H9 (cell line): ENCODE data around the gene SLC38A1. TPM values are rescaled to one million over a fixed set of nuclear protein-coding genes. Genes with fewer than 3 reads are reported as not detected.

Source experiments
- DNase-seq: peaks from one replicate; pipeline ENCODE4 v3.0.0-alpha.2; 2017
- H2AFZ ChIP-seq: one replicate; pipeline ENCODE4 v1.6.1; 2013; ENCODE audit warnings: mild to moderate bottlenecking, low read length, control low read depth, moderate library complexity
- H2AK5ac ChIP-seq: 2 replicates; pipeline ENCODE4 v1.6.1; 2013; ENCODE audit warnings: low read length, control low read depth, mixed read lengths; ENCODE audit not compliant: insufficient read length
- H2BK120ac ChIP-seq: one replicate; pipeline ENCODE4 v1.6.1; 2013; ENCODE audit warnings: low read depth, mild to moderate bottlenecking, low read length, control low read depth, inconsistent platforms; ENCODE audit not compliant: poor library complexity, severe bottlenecking
- H2BK12ac ChIP-seq: 2 replicates; pipeline ENCODE4 v1.6.1; 2013; ENCODE audit warnings: low read length, control low read depth, mixed read lengths, low read depth; ENCODE audit not compliant: insufficient read length
- H2BK15ac ChIP-seq: 2 replicates; pipeline ENCODE4 v1.6.1; 2013; ENCODE audit warnings: low read depth, low read length, control low read depth
- H2BK20ac ChIP-seq: one replicate; pipeline ENCODE4 v1.6.1; 2013; ENCODE audit warnings: low read depth, mild to moderate bottlenecking, low read length, control low read depth, inconsistent platforms; ENCODE audit not compliant: poor library complexity, severe bottlenecking
- H2BK5ac ChIP-seq: 2 replicates; pipeline ENCODE4 v1.6.1; 2013; ENCODE audit warnings: low read length, control low read depth, mixed read lengths; ENCODE audit not compliant: insufficient read length
- H3K14ac ChIP-seq: 2 replicates; pipeline ENCODE4 v1.6.1; 2013; ENCODE audit warnings: low read length, control low read depth; ENCODE audit not compliant: insufficient read depth
- H3K18ac ChIP-seq: 2 replicates; pipeline ENCODE4 v1.6.1; 2013; ENCODE audit warnings: low read depth, mild to moderate bottlenecking, mixed read lengths, low read length, control low read depth; ENCODE audit not compliant: insufficient read length
- H3K23ac ChIP-seq: 2 replicates; pipeline ENCODE4 v1.6.1; 2013; ENCODE audit warnings: low read length, control low read depth, mixed read lengths, low read depth; ENCODE audit not compliant: insufficient read length
- H3K23me2 ChIP-seq: 2 replicates; pipeline ENCODE4 v1.6.1; 2013; ENCODE audit warnings: low read depth, mild to moderate bottlenecking, mixed read lengths, low read length, control low read depth; ENCODE audit not compliant: insufficient read length, poor library complexity, severe bottlenecking
- H3K27ac ChIP-seq: 2 replicates; pipeline ENCODE4 v1.5.1; 2013; ENCODE audit warnings: low read length, control low read depth, mixed read lengths, low read depth; ENCODE audit not compliant: insufficient read length
- H3K27me3 ChIP-seq: 2 replicates; pipeline ENCODE4 v1.6.1; 2013; ENCODE audit warnings: low read length, control low read depth, inconsistent platforms; ENCODE audit not compliant: insufficient read depth
- H3K4ac ChIP-seq: 2 replicates; pipeline ENCODE4 v1.6.1; 2013; ENCODE audit warnings: low read depth, mild to moderate bottlenecking, control low read depth, inconsistent platforms, low read length, moderate library complexity
- H3K4me1 ChIP-seq: 2 replicates; pipeline ENCODE4 v1.6.1; 2013; ENCODE audit warnings: low read length, control low read depth, inconsistent platforms; ENCODE audit not compliant: insufficient read depth
- H3K4me2 ChIP-seq: 2 replicates; pipeline ENCODE4 v1.6.1; 2013; ENCODE audit warnings: low read length, control low read depth, mixed read lengths; ENCODE audit not compliant: insufficient read length, insufficient read depth
- H3K56ac ChIP-seq: 2 replicates; pipeline ENCODE4 v1.6.1; 2013; ENCODE audit warnings: low read depth, mild to moderate bottlenecking, mixed read lengths, low read length, control low read depth; ENCODE audit not compliant: insufficient read length
- H3K79me1 ChIP-seq: 2 replicates; pipeline ENCODE4 v1.6.1; 2013; ENCODE audit warnings: low read depth, mild to moderate bottlenecking, moderate library complexity, low read length, control low read depth, inconsistent platforms; ENCODE audit not compliant: insufficient read depth, poor library complexity, severe bottlenecking
- H3K79me2 ChIP-seq: 2 replicates; pipeline ENCODE4 v1.6.1; 2013; ENCODE audit warnings: low read length, control low read depth, inconsistent platforms; ENCODE audit not compliant: insufficient read depth
- H3K9ac ChIP-seq: 2 replicates; pipeline ENCODE4 v1.6.1; 2013; ENCODE audit warnings: low read length, control low read depth, mixed read lengths; ENCODE audit not compliant: insufficient read length; ENCODE audit errors: extremely low read depth
- H3K9me3 ChIP-seq: one replicate; pipeline ENCODE4 v1.6.1; 2013; ENCODE audit warnings: low read depth, low read length, inconsistent platforms; ENCODE audit not compliant: control insufficient read depth
- H3T11ph ChIP-seq: one replicate; pipeline ENCODE4 v1.6.1; 2013; ENCODE audit warnings: mild to moderate bottlenecking, low read length, control low read depth, inconsistent platforms
- H4K20me1 ChIP-seq: one replicate; pipeline ENCODE4 v1.6.1; 2013; ENCODE audit not compliant: control insufficient read depth, insufficient read length, insufficient read depth
- H4K5ac ChIP-seq: 2 replicates; pipeline ENCODE4 v1.6.1; 2013; ENCODE audit warnings: low read depth, mild to moderate bottlenecking, mixed read lengths, low read length, control low read depth; ENCODE audit not compliant: insufficient read length
- H4K8ac ChIP-seq: replicated peaks from 2 replicates; pipeline ENCODE4 v1.6.1; 2013; ENCODE audit warnings: low read length, control low read depth, mixed read lengths, low read depth; ENCODE audit not compliant: insufficient read length
- H4K91ac ChIP-seq: 2 replicates; pipeline ENCODE4 v1.6.1; 2013; ENCODE audit warnings: low read depth, mild to moderate bottlenecking, moderate library complexity, mixed read lengths, low read length, control low read depth; ENCODE audit not compliant: insufficient read length
- H3K27ac Mint-ChIP-seq, 3 experiments: 2 replicates in 2 of 3; 3 replicates in 1 of 3; pipeline ENCODE4 v1.8.0; 2020 to 2021; ENCODE audit warnings: mixed read lengths in 3 of 3, mild to moderate bottlenecking in 1 of 3, moderate library complexity in 1 of 3
- H3K27me3 Mint-ChIP-seq: 2 replicates; pipeline ENCODE4 v1.8.0; 2021; ENCODE audit warnings: low read depth, mild to moderate bottlenecking, moderate library complexity, mixed read lengths
- H3K36me3 Mint-ChIP-seq, 3 experiments: 2 replicates in 2 of 3; 3 replicates in 1 of 3; pipeline ENCODE4 v1.8.0; 2020 to 2021; ENCODE audit warnings: low read depth in 3 of 3, mixed read lengths in 3 of 3; ENCODE audit not compliant: insufficient read depth in 1 of 3
- H3K4me1 Mint-ChIP-seq, 2 experiments: 2 replicates each; pipeline ENCODE4 v1.8.0; 2020; ENCODE audit warnings: mixed read lengths in 2 of 2
- H3K4me3 Mint-ChIP-seq, 2 experiments: 2 replicates in 1 of 2; 3 replicates in 1 of 2; pipeline ENCODE4 v1.8.0; 2020 to 2021; ENCODE audit warnings: mild to moderate bottlenecking in 2 of 2, mixed read lengths in 2 of 2, moderate library complexity in 1 of 2
- H3K9me3 Mint-ChIP-seq, 2 experiments: 2 replicates in 1 of 2; 3 replicates in 1 of 2; pipeline ENCODE4 v1.8.0; 2020; ENCODE audit warnings: mild to moderate bottlenecking in 2 of 2, mixed read lengths in 2 of 2, moderate library complexity in 1 of 2
- CTCF ChIP-seq: fragments of 200-600 bp; sonication (generic); conservative IDR thresholded peaks from 3 replicates; pipeline ENCODE4 v1.8.0; 2021; ENCODE audit warnings: antibody characterized with exemption, mild to moderate bottlenecking
- total RNA-seq: library from RNA; stranded (reverse); gene quantifications from 2 replicates; pipeline ENCODE4 v1.2.1, GENCODE V29; 2021

Gene SLC38A1
- total RNA-seq, 1 experiment from 2014 or later = 216 TPM

GRCh38 chr12:46134852-46135251, 134.0 kb downstream of the SLC38A1 start:
- Histone ChIP-seq H3K27ac (no peak overlapping the region), H3K23ac (no peak overlapping the region), H3K27me3 (no peaks in the 10 kb centered on the region), H4K91ac (no peak overlapping the region), H3K4ac (no peak overlapping the region), H4K5ac (no peak overlapping the region), H2BK120ac (no peak overlapping the region), H2BK15ac (no peak overlapping the region), H2BK20ac (no peak overlapping the region), H3K14ac (no peak overlapping the region), H3T11ph (no peak overlapping the region), H3K4me2 (no peak overlapping the region), H3K9me3 (no peaks in the 10 kb centered on the region), H2BK12ac (no peak overlapping the region), H3K79me2 (no peaks in the 10 kb centered on the region), H3K9ac (no peak overlapping the region), H3K79me1 (no peaks in the 10 kb centered on the region), H4K20me1 (no peaks in the 10 kb centered on the region), H2AK5ac (no peak overlapping the region), H3K18ac (no peak overlapping the region), H4K8ac (no peak overlapping the region), H2BK5ac (no peak overlapping the region), H3K4me1 (no peaks in the 10 kb centered on the region), H2AFZ (no peak overlapping the region), H3K23me2 (no peaks in the 10 kb centered on the region), H3K56ac (no peak overlapping the region)
- H3K27ac Mint-ChIP-seq = no peak overlapping the region
- no peaks in the 10 kb centered on the region for H3K9me3 Mint-ChIP-seq
- H3K27me3 Mint-ChIP-seq = no peaks in the 10 kb centered on the region
- no peak for DNase-seq
- no peak for TF ChIP-seq CTCF
- no peak overlapping the region for H3K4me3 Mint-ChIP-seq
- no peaks in the 10 kb centered on the region for H3K36me3 Mint-ChIP-seq
- peaks cover 3 to 4% of the 10 kb centered on the region in 2 experiments; a peak in 1 of 4 replicates for H3K4me1 Mint-ChIP-seq
